H7 (cell line): Measurements from ENCODE around the gene GALNT9. TPM values are rescaled to one million over a fixed set of nuclear protein-coding genes. Genes with fewer than 3 reads are reported as not detected.
"Not testable (repeated sequence)": the region's sequence is repeated elsewhere in the genome, so short reads cannot be mapped to it uniquely, and the experiment has no call there.

Experiments
- DNase-seq: peaks from one replicate; pipeline ENCODE4 v3.0.0; 2012
- H3K27me3 ChIP-seq: 2 replicates; pipeline ENCODE4 v1.6.0; 2011; ENCODE audit warnings: mild to moderate bottlenecking, low read length; ENCODE audit not compliant: control insufficient read depth, insufficient read depth
- H3K36me3 ChIP-seq: replicated peaks from 2 replicates; pipeline ENCODE4 v1.5.1; 2011; ENCODE audit warnings: low read length; ENCODE audit not compliant: control insufficient read depth, insufficient read depth
- H3K4me3 ChIP-seq: 2 replicates; pipeline ENCODE4 v1.5.1; 2011; ENCODE audit warnings: low read depth, mild to moderate bottlenecking, control low read depth, low read length, moderate library complexity; ENCODE audit not compliant: insufficient read depth
- total RNA-seq: library from RNA; depleted of rRNA; stranded (reverse); fragments of >200 nt; shearing (Covaris generic); gene quantifications from 2 replicates; pipeline ENCODE4 v1.2.3, GENCODE V29; 2014

The GALNT9 gene
- total RNA-seq, 1 experiment from 2014 or later, result 0.45 TPM

GRCh38 chr12:132229926-132230325 is 99.5 kb downstream of the GALNT9 start:
- Histone ChIP-seq H3K27me3 (peaks cover 2% of the 10 kb centered on the region; the same call in 1 of the 2 replicates), H3K36me3 (no peaks in the 10 kb centered on the region), H3K4me3 (no peak overlapping the region)
- no peak for DNase-seq

GRCh38 chr12:132229193-132229760 is 100.1 kb downstream of the GALNT9 start:
- Histone ChIP-seq H3K36me3 (no peaks in the 10 kb centered on the region), H3K4me3 (no peak overlapping the region), H3K27me3 (peaks cover 2% of the 10 kb centered on the region; the same call in 1 of the 2 replicates)
- no peak for DNase-seq

GRCh38 chr12:132228476-132229192 is 100.8 kb downstream of the GALNT9 start:
- peaks cover 2% of the 10 kb centered on the region; the same call in 1 of the 2 replicates for H3K27me3 ChIP-seq
- H3K36me3 ChIP-seq, result no peaks in the 10 kb centered on the region
- DNase-seq, result no peak
- H3K4me3 ChIP-seq, result no peak overlapping the region

GRCh38 chr12:132227782-132228475 is 101.5 kb downstream of the GALNT9 start:
- H3K36me3 ChIP-seq, result no peaks in the 10 kb centered on the region
- H3K4me3 ChIP-seq, result no peak overlapping the region
- H3K27me3 ChIP-seq, result peaks cover 2% of the 10 kb centered on the region; the same call in 1 of the 2 replicates
- no peak for DNase-seq

GRCh38 chr12:132227118-132227517 is 102.3 kb downstream of the GALNT9 start:
- peaks cover 2% of the 10 kb centered on the region for H3K27me3 ChIP-seq

GRCh38 chr12:132226604-132227003 is 102.8 kb downstream of the GALNT9 start:
- no peak for DNase-seq
- H3K4me3 ChIP-seq, result no peak overlapping the region
- peaks cover 2% of the 10 kb centered on the region for H3K27me3 ChIP-seq
- H3K36me3 ChIP-seq, result no peaks in the 10 kb centered on the region

More at GRCh38 chr12:132227118-132227517, 102.3 kb downstream of the GALNT9 start:
- Histone ChIP-seq H3K36me3 (no peaks in the 10 kb centered on the region), H3K4me3 (no peak overlapping the region)
- DNase-seq, result peak; percentile 63

- no peak for DNase-seq
- no peaks in the 10 kb centered on the region for H3K36me3 ChIP-seq
- peaks cover 2% of the 10 kb centered on the region for H3K27me3 ChIP-seq
- no peak overlapping the region for H3K4me3 ChIP-seq
Observed at GRCh38 chr12:132225214-132225613, 104.2 kb downstream of the GALNT9 start.

- no peak overlapping the region for H3K4me3 ChIP-seq
- DNase-seq, result no peak
- H3K36me3 ChIP-seq, result no peaks in the 10 kb centered on the region
- peaks cover 2% of the 10 kb centered on the region for H3K27me3 ChIP-seq
Observed at GRCh38 chr12:132224484-132224883, 104.9 kb downstream of the GALNT9 start.

GRCh38 chr12:132222808-132223173 is 106.6 kb downstream of the GALNT9 start:
- no peak for DNase-seq
- Histone ChIP-seq H3K4me3 (no peak overlapping the region), H3K27me3 (peaks cover 2% of the 10 kb centered on the region)

GRCh38 chr12:132222096-132222807 is 107.1 kb downstream of the GALNT9 start:
- no peaks in the 10 kb centered on the region; the same call in none of the 2 replicates for H3K27me3 ChIP-seq
- DNase-seq, result no peak
- no peaks in the 10 kb centered on the region for H3K36me3 ChIP-seq
- H3K4me3 ChIP-seq, result no peak overlapping the region

More at GRCh38 chr12:132222808-132223173, 106.6 kb downstream of the GALNT9 start:
- no peaks in the 10 kb centered on the region for H3K36me3 ChIP-seq

- not testable (repeated sequence) for H3K36me3 ChIP-seq, H3K27me3 ChIP-seq, H3K4me3 ChIP-seq, DNase-seq
Observed at GRCh38 chr12:132219761-132220160, 109.6 kb downstream of the GALNT9 start.

GRCh38 chr12:132219323-132219722 is 110.1 kb downstream of the GALNT9 start:
- Histone ChIP-seq H3K4me3 (no peak overlapping the region), H3K27me3 (no peaks in the 10 kb centered on the region; the same call in none of the 2 replicates)

GRCh38 chr12:132218915-132219314 is 110.5 kb downstream of the GALNT9 start:
- Histone ChIP-seq H3K36me3 (no peaks in the 10 kb centered on the region), H3K27me3 (no peaks in the 10 kb centered on the region; the same call in none of the 2 replicates), H3K4me3 (no peak overlapping the region)
- peak; percentile 96 for DNase-seq

More at GRCh38 chr12:132219323-132219722, 110.1 kb downstream of the GALNT9 start:
- no peaks in the 10 kb centered on the region for H3K36me3 ChIP-seq
- no peak for DNase-seq

GRCh38 chr12:132218527-132218875 is 110.9 kb downstream of the GALNT9 start:
- Histone ChIP-seq H3K27me3 (no peaks in the 10 kb centered on the region; the same call in none of the 2 replicates), H3K4me3 (no peak overlapping the region), H3K36me3 (no peaks in the 10 kb centered on the region)
- DNase-seq, result no peak
